Chondrocyte (in vitro differentiated cells): ENCODE measurements around the gene SCNN1B. TPM values are rescaled to one million over a fixed set of nuclear protein-coding genes. Genes with fewer than 3 reads are reported as not detected.

Source experiments
- DNase-seq: peaks from one replicate; pipeline ENCODE4 v3.0.0; 2021; ENCODE audit warnings: mixed read lengths, low spot score
- H3K27ac Mint-ChIP-seq: one replicate; pipeline ENCODE4 v1.8.0; 2021; ENCODE audit warnings: mild to moderate bottlenecking, moderate library complexity, mixed read lengths; ENCODE audit not compliant: unreplicated experiment
- H3K27me3 Mint-ChIP-seq: 2 replicates; pipeline ENCODE4 v1.8.0; 2021; ENCODE audit warnings: low read depth, mixed read lengths
- H3K36me3 Mint-ChIP-seq: 2 replicates; pipeline ENCODE4 v1.8.0; 2021; ENCODE audit warnings: low read depth, mixed read lengths
- H3K4me1 Mint-ChIP-seq: 2 replicates; pipeline ENCODE4 v1.8.0; 2021; ENCODE audit warnings: low read depth, mild to moderate bottlenecking, mixed read lengths
- H3K4me3 Mint-ChIP-seq: one replicate; pipeline ENCODE4 v1.8.0; 2021; ENCODE audit warnings: mild to moderate bottlenecking, moderate library complexity, mixed read lengths; ENCODE audit not compliant: unreplicated experiment
- H3K9me3 Mint-ChIP-seq: 2 replicates; pipeline ENCODE4 v1.8.0; 2021; ENCODE audit warnings: low read depth, mixed read lengths
- CTCF ChIP-seq: fragments of 200-600 bp; sonication (generic); IDR thresholded peaks from 2 replicates; pipeline ENCODE4 v1.5.0; 2021; ENCODE audit warnings: antibody characterized with exemption, mild to moderate bottlenecking, moderate library complexity
- total RNA-seq: library from RNA; stranded (reverse); gene quantifications from 3 replicates; pipeline ENCODE4 v1.2.1, GENCODE V29; 2021

Gene SCNN1B
- total RNA-seq, 1 donor from 2014 or later = not detected

- no peaks in the 10 kb centered on the region for H3K9me3 Mint-ChIP-seq
- H3K4me1 Mint-ChIP-seq = peaks cover 30% of the 10 kb centered on the region
- H3K4me3 Mint-ChIP-seq = no peak overlapping the region
- TF ChIP-seq CTCF = no peak
- H3K36me3 Mint-ChIP-seq = peaks cover 36% of the 10 kb centered on the region
- DNase-seq = no peak
- H3K27ac Mint-ChIP-seq = no peak overlapping the region
- no peaks in the 10 kb centered on the region for H3K27me3 Mint-ChIP-seq
These were observed 105.5 kb downstream of the SCNN1B start for GRCh38 chr16:23407436-23408127.

GRCh38 chr16:23408242-23408822, 106.2 kb downstream of the SCNN1B start:
- no peak for TF ChIP-seq CTCF
- Mint-ChIP-seq H3K4me1 (peaks cover 30% of the 10 kb centered on the region), H3K4me3 (no peak overlapping the region), H3K27me3 (no peaks in the 10 kb centered on the region), H3K9me3 (no peaks in the 10 kb centered on the region), H3K27ac (no peak overlapping the region), H3K36me3 (peaks cover 30% of the 10 kb centered on the region)
- DNase-seq = no peak

GRCh38 chr16:23408823-23409298, 106.8 kb downstream of the SCNN1B start:
- DNase-seq = no peak
- H3K36me3 Mint-ChIP-seq = peaks cover 34% of the 10 kb centered on the region
- H3K4me1 Mint-ChIP-seq = peaks cover 30% of the 10 kb centered on the region
- H3K27ac Mint-ChIP-seq = no peak overlapping the region
- TF ChIP-seq CTCF = no peak
- no peak overlapping the region for H3K4me3 Mint-ChIP-seq
- H3K9me3 Mint-ChIP-seq = no peaks in the 10 kb centered on the region
- no peaks in the 10 kb centered on the region for H3K27me3 Mint-ChIP-seq

- Mint-ChIP-seq H3K4me3 (no peak overlapping the region), H3K27me3 (no peaks in the 10 kb centered on the region), H3K9me3 (no peaks in the 10 kb centered on the region), H3K4me1 (peaks cover 25% of the 10 kb centered on the region), H3K27ac (no peak overlapping the region), H3K36me3 (peaks cover 32% of the 10 kb centered on the region)
- DNase-seq = no peak
- no peak for TF ChIP-seq CTCF
These were observed 107.4 kb downstream of the SCNN1B start for GRCh38 chr16:23409522-23409921.

- H3K9me3 Mint-ChIP-seq = no peaks in the 10 kb centered on the region
- H3K4me3 Mint-ChIP-seq = no peak overlapping the region
- DNase-seq = no peak
- no peak for TF ChIP-seq CTCF
- H3K27me3 Mint-ChIP-seq = no peaks in the 10 kb centered on the region
- H3K27ac Mint-ChIP-seq = no peak overlapping the region
- H3K4me1 Mint-ChIP-seq = peaks cover 25% of the 10 kb centered on the region
- H3K36me3 Mint-ChIP-seq = peaks cover 33% of the 10 kb centered on the region
These were observed 108.1 kb downstream of the SCNN1B start for GRCh38 chr16:23410176-23410575.
